Measurements from ENCODE around the gene ADGRG1.
A peak's percentile ranks its signal among the peaks of the same experiment; 100 is the strongest.

Gene ADGRG1

DNA sequence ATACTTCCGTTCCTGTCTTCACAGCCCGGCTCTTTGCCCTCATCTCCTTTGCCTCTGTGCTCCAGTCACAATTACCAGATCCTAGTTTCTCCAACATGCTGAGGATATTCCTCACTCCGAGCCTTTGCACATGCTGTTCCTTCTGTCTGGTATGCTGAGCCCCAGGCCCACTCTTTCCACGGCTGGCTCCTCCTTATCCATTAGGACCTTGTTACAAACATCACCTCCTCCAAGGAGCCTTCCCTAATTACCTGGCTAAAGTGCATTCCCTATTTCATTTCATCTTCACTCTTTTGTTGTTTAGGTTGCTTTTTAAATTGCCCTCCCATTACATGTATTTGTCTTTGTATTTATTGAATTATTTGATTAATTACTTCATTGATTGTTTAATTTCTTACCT, 14.9 kb upstream of the ADGRG1 start:
- H2BK120ac ChIP-seq (ENCODE audit: insufficient read depth, low read length, poor library complexity): no peak overlapping the region
- H3K23ac ChIP-seq (ENCODE audit: low read length): no peak overlapping the region
- no peak overlapping the region for H2AK5ac ChIP-seq (ENCODE audit: low read length)
- no peaks in the 10 kb centered on the region for H3K79me2 ChIP-seq (ENCODE audit: control insufficient read depth, insufficient read depth, low read length, poor library complexity)
- H4K91ac ChIP-seq (ENCODE audit: low read depth, low read length): no peak overlapping the region
- H3K4me3 ChIP-seq (ENCODE audit: low read depth, low read length): no peak overlapping the region
- H4K12ac ChIP-seq (ENCODE audit: low read depth, low read length): no peak overlapping the region
- H3K36me3 ChIP-seq (ENCODE audit: control insufficient read depth in 1 of 2, insufficient read depth in 2 of 2, low read length in 2 of 2): no peaks in the 10 kb centered on the region
- no CpG with 5 or more reads among the region's 4 CpGs for WGBS (ENCODE audit: extremely low coverage, insufficient coverage, insufficient read length)
- no peak overlapping the region for H3K18ac ChIP-seq (ENCODE audit: low read length)
- peaks cover 8% of the 10 kb centered on the region for H3K79me1 ChIP-seq (ENCODE audit: low read length)
- H3K4me1 ChIP-seq (ENCODE audit: control insufficient read depth in 1 of 2, insufficient read depth in 2 of 2, low read length in 2 of 2): no peaks in the 10 kb centered on the region
- no peak overlapping the region for H3K27ac ChIP-seq (ENCODE audit: low read depth, low read length)
- H2BK5ac ChIP-seq (ENCODE audit: low read depth, low read length, poor library complexity): no peak overlapping the region
- no peaks in the 10 kb centered on the region for H3K9me3 ChIP-seq (ENCODE audit: insufficient read depth, low read depth, low read length)
- H3K4me2 ChIP-seq (ENCODE audit: low read length): no peak overlapping the region
- DNase-seq: no peak
- H3K14ac ChIP-seq (ENCODE audit: low read length): no peak overlapping the region
- no peak overlapping the region for H2AFZ ChIP-seq (ENCODE audit: insufficient read depth, low read length, poor library complexity)
- H3K27me3 ChIP-seq (ENCODE audit: insufficient read depth, low read length): no peaks in the 10 kb centered on the region
- H3K4ac ChIP-seq (ENCODE audit: low read depth, low read length): no peak overlapping the region
- no peak overlapping the region for H4K8ac ChIP-seq (ENCODE audit: low read depth, low read length)
- no peak overlapping the region for H2BK12ac ChIP-seq (ENCODE audit: low read length)
- H3K9ac ChIP-seq (ENCODE audit: low read length): no peak overlapping the region

DNA sequence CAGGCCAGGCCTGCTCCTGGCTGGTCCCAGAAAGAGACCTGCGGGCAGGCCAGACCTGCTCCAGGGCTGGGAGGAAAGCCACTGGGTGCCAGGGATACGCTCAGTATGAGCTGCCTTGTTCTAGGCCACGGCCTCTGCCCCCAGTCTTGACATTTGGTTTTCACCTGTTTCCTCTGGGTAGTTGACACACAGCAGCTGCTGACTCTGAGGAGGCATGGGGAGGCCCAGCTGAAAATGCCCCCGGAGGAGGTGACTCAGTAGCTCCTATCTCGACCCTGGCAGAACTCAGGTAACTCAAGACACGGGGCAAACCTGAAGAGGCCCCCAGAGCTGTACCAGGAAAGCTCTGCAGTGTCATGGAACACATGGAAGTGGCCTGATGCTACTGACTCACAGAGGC, 13.9 kb upstream of the ADGRG1 start:
- no peak overlapping the region for H3K4ac ChIP-seq (ENCODE audit: low read depth, low read length)
- H3K18ac ChIP-seq (ENCODE audit: low read length): no peak overlapping the region
- no peaks in the 10 kb centered on the region for H3K27me3 ChIP-seq (ENCODE audit: insufficient read depth, low read length)
- no peak overlapping the region for H4K91ac ChIP-seq (ENCODE audit: low read depth, low read length)
- H3K4me1 ChIP-seq (ENCODE audit: control insufficient read depth in 1 of 2, insufficient read depth in 2 of 2, low read length in 2 of 2): peaks cover 8 to 9% of the 10 kb centered on the region in 2 experiments
- no peak overlapping the region for H3K4me3 ChIP-seq (ENCODE audit: low read depth, low read length)
- H4K12ac ChIP-seq (ENCODE audit: low read depth, low read length): no peak overlapping the region
- no peak overlapping the region for H3K9ac ChIP-seq (ENCODE audit: low read length)
- H2BK5ac ChIP-seq (ENCODE audit: low read depth, low read length, poor library complexity): no peak overlapping the region
- no peak overlapping the region for H3K14ac ChIP-seq (ENCODE audit: low read length)
- DNase-seq: no peak
- peaks cover 13% of the 10 kb centered on the region for H3K79me1 ChIP-seq (ENCODE audit: low read length)
- H3K4me2 ChIP-seq (ENCODE audit: low read length): no peak overlapping the region
- H3K79me2 ChIP-seq (ENCODE audit: control insufficient read depth, insufficient read depth, low read length, poor library complexity): no peaks in the 10 kb centered on the region
- no peak overlapping the region for H3K27ac ChIP-seq (ENCODE audit: low read depth, low read length)
- no peaks in the 10 kb centered on the region for H3K9me3 ChIP-seq (ENCODE audit: insufficient read depth, low read depth, low read length)
- H2BK120ac ChIP-seq (ENCODE audit: insufficient read depth, low read length, poor library complexity): no peak overlapping the region
- H3K23ac ChIP-seq (ENCODE audit: low read length): no peak overlapping the region
- WGBS (ENCODE audit: extremely low coverage, insufficient coverage, insufficient read length): no CpG with 5 or more reads among the region's 6 CpGs
- H3K36me3 ChIP-seq (ENCODE audit: control insufficient read depth in 1 of 2, insufficient read depth in 2 of 2, low read length in 2 of 2): no peaks in the 10 kb centered on the region
- peak overlapping the region; percentile 14 for H2BK12ac ChIP-seq (ENCODE audit: low read length)
- H2AFZ ChIP-seq (ENCODE audit: insufficient read depth, low read length, poor library complexity): no peak overlapping the region
- H2AK5ac ChIP-seq (ENCODE audit: low read length): peak overlapping the region; percentile 54
- H4K8ac ChIP-seq (ENCODE audit: low read depth, low read length): no peak overlapping the region

DNA sequence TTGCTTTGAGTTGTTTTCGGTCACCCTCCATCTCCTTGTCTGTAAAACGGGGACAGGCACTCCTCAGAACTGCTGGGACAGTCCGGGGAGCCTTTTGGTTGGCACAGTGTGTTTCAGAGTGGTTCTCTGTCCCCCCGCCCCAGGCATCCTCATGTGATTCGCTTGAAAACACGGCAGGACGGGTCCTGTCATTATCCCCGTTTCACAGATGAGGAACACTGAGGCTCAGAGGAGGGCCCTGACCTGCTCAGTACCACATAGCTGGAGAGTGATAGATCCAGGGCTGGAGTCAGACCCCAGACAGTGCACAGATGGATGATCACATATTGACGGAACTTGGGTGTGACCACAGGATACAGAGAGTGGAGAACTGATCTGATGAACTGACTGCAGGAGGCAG, 13.5 kb upstream of the ADGRG1 start:
- no peak overlapping the region for H2BK12ac ChIP-seq (ENCODE audit: low read length)
- no peak overlapping the region for H2AFZ ChIP-seq (ENCODE audit: insufficient read depth, low read length, poor library complexity)
- no peaks in the 10 kb centered on the region for H3K79me2 ChIP-seq (ENCODE audit: control insufficient read depth, insufficient read depth, low read length, poor library complexity)
- H3K9ac ChIP-seq (ENCODE audit: low read length): no peak overlapping the region
- no peak overlapping the region for H3K4me2 ChIP-seq (ENCODE audit: low read length)
- no peaks in the 10 kb centered on the region for H3K27me3 ChIP-seq (ENCODE audit: insufficient read depth, low read length)
- no peak overlapping the region for H4K91ac ChIP-seq (ENCODE audit: low read depth, low read length)
- H4K8ac ChIP-seq (ENCODE audit: low read depth, low read length): no peak overlapping the region
- H3K18ac ChIP-seq (ENCODE audit: low read length): no peak overlapping the region
- peaks cover 12 to 13% of the 10 kb centered on the region in 2 experiments for H3K4me1 ChIP-seq (ENCODE audit: control insufficient read depth in 1 of 2, insufficient read depth in 2 of 2, low read length in 2 of 2)
- no peaks in the 10 kb centered on the region for H3K9me3 ChIP-seq (ENCODE audit: insufficient read depth, low read depth, low read length)
- no peak overlapping the region for H3K14ac ChIP-seq (ENCODE audit: low read length)
- no peak for DNase-seq
- H4K12ac ChIP-seq (ENCODE audit: low read depth, low read length): no peak overlapping the region
- no peaks in the 10 kb centered on the region for H3K36me3 ChIP-seq (ENCODE audit: control insufficient read depth in 1 of 2, insufficient read depth in 2 of 2, low read length in 2 of 2)
- no peak overlapping the region for H2BK120ac ChIP-seq (ENCODE audit: insufficient read depth, low read length, poor library complexity)
- peaks cover 17% of the 10 kb centered on the region for H3K79me1 ChIP-seq (ENCODE audit: low read length)
- H3K27ac ChIP-seq (ENCODE audit: low read depth, low read length): no peak overlapping the region
- H3K4me3 ChIP-seq (ENCODE audit: low read depth, low read length): no peak overlapping the region
- H3K23ac ChIP-seq (ENCODE audit: low read length): no peak overlapping the region
- no peak overlapping the region for H3K4ac ChIP-seq (ENCODE audit: low read depth, low read length)
- no peak overlapping the region for H2BK5ac ChIP-seq (ENCODE audit: low read depth, low read length, poor library complexity)
- H2AK5ac ChIP-seq (ENCODE audit: low read length): no peak overlapping the region
- WGBS (ENCODE audit: extremely low coverage, insufficient coverage, insufficient read length): no CpG with 5 or more reads among the region's 9 CpGs

DNA sequence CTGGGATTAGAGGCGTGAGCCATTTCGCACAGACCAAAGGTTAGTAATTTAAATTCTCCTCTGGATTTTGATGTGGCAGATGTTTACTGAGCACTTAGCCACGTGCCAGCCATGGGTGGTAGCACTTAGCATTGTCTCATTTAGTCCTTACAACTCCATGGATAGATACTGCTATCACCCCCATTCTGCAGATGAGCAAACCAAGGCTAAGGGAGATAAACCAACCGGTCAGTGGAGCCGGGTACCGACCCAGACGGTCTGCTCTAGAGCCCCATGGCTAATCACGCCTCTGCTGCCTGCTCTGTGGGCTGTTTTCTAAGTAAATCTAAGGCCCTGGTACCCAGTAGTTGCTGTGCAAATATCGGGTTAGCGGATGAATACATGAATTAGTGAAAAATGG, 12.6 kb upstream of the ADGRG1 start:
- Histone ChIP-seq H2BK120ac (ENCODE audit: insufficient read depth, low read length, poor library complexity) (no peak overlapping the region), H2BK5ac (ENCODE audit: low read depth, low read length, poor library complexity) (no peak overlapping the region), H2AK5ac (ENCODE audit: low read length) (no peak overlapping the region), H2AFZ (ENCODE audit: insufficient read depth, low read length, poor library complexity) (no peak overlapping the region), H3K23ac (ENCODE audit: low read length) (no peak overlapping the region), H3K27me3 (ENCODE audit: insufficient read depth, low read length) (no peaks in the 10 kb centered on the region), H3K9me3 (ENCODE audit: insufficient read depth, low read depth, low read length) (no peaks in the 10 kb centered on the region), H3K36me3 (ENCODE audit: control insufficient read depth in 1 of 2, insufficient read depth in 2 of 2, low read length in 2 of 2) (no peaks in the 10 kb centered on the region), H3K4me2 (ENCODE audit: low read length) (no peak overlapping the region), H3K18ac (ENCODE audit: low read length) (no peak overlapping the region), H3K9ac (ENCODE audit: low read length) (no peak overlapping the region), H3K27ac (ENCODE audit: low read depth, low read length) (no peak overlapping the region), H3K14ac (ENCODE audit: low read length) (no peak overlapping the region), H2BK12ac (ENCODE audit: low read length) (no peak overlapping the region), H3K4ac (ENCODE audit: low read depth, low read length) (no peak overlapping the region), H4K8ac (ENCODE audit: low read depth, low read length) (no peak overlapping the region), H3K79me1 (ENCODE audit: low read length) (peaks cover 24% of the 10 kb centered on the region), H3K79me2 (ENCODE audit: control insufficient read depth, insufficient read depth, low read length, poor library complexity) (peaks cover 6% of the 10 kb centered on the region), H4K91ac (ENCODE audit: low read depth, low read length) (no peak overlapping the region), H4K12ac (ENCODE audit: low read depth, low read length) (no peak overlapping the region), H3K4me1 (ENCODE audit: control insufficient read depth in 1 of 2, insufficient read depth in 2 of 2, low read length in 2 of 2) (peaks cover 20% of the 10 kb centered on the region in 2 experiments), H3K4me3 (ENCODE audit: low read depth, low read length) (no peak overlapping the region)
- no peak for DNase-seq
- no CpG with 5 or more reads among the region's 10 CpGs for WGBS (ENCODE audit: extremely low coverage, insufficient coverage, insufficient read length)
